Liver (tissue), 9 donors: ENCODE data around the gene TMEM45A. TPM values are rescaled to one million over a fixed set of nuclear protein-coding genes. Genes with fewer than 3 reads are reported as not detected.

Experiments
- DNase-seq: peaks from one replicate; pipeline ENCODE4 v3.0.0-alpha.2; 2017; ENCODE audit warnings: low spot score
- H3K27ac ChIP-seq, 2 donors: one replicate each; pipeline ENCODE4 v1.7.0; 2013; ENCODE audit warnings: inconsistent platforms in 2 of 2, low read length in 2 of 2, control low read depth in 1 of 2, low read depth in 1 of 2, mild to moderate bottlenecking in 1 of 2
- H3K27me3 ChIP-seq, 4 donors: one replicate each; pipeline versions ENCODE4 v1.6.1 to v1.7.0; 2013; ENCODE audit warnings: low read length in 3 of 4, inconsistent platforms in 1 of 4, mild to moderate bottlenecking in 1 of 4, moderate library complexity in 1 of 4; ENCODE audit not compliant: control insufficient read depth in 4 of 4, insufficient read depth in 4 of 4
- H3K36me3 ChIP-seq, 4 donors: one replicate each; pipeline versions ENCODE4 v1.6.1 to v1.7.0; 2013; ENCODE audit warnings: low read length in 3 of 4, mild to moderate bottlenecking in 3 of 4, low read depth in 1 of 4, moderate library complexity in 1 of 4; ENCODE audit not compliant: control insufficient read depth in 4 of 4, insufficient read depth in 3 of 4
- H3K4me1 ChIP-seq, 4 donors: one replicate each; pipeline versions ENCODE4 v1.6.1 to v1.7.0; 2013; ENCODE audit warnings: low read length in 3 of 4, mild to moderate bottlenecking in 3 of 4, moderate library complexity in 1 of 4; ENCODE audit not compliant: control insufficient read depth in 4 of 4, insufficient read depth in 4 of 4
- H3K4me3 ChIP-seq, 3 donors: one replicate each; pipeline versions ENCODE4 v1.6.1 to v1.7.0; 2013; ENCODE audit warnings: low read length in 3 of 3, control low read depth in 1 of 3, low read depth in 1 of 3, mild to moderate bottlenecking in 1 of 3
- H3K9ac ChIP-seq, 2 donors: one replicate each; pipeline ENCODE4 v1.7.0; 2013; ENCODE audit warnings: low read length in 2 of 2, mild to moderate bottlenecking in 2 of 2, moderate library complexity in 2 of 2, control low read depth in 1 of 2, low read depth in 1 of 2
- H3K9me3 ChIP-seq, 4 donors: one replicate each; pipeline versions ENCODE4 v1.6.1 to v1.7.0; 2013; ENCODE audit warnings: low read length in 3 of 4; ENCODE audit not compliant: control insufficient read depth in 4 of 4
- EGR1 ChIP-seq, 2 donors: IDR thresholded peaks; 2 replicates each; pipeline ENCODE4 v1.6.1; 2016 to 2018; ENCODE audit warnings: antibody characterized with exemption in 2 of 2, low read depth in 2 of 2
- FOXA1 ChIP-seq: IDR thresholded peaks from 2 replicates; pipeline ENCODE4 v1.6.1; 2016; ENCODE audit warnings: antibody characterized with exemption
- FOXA2 ChIP-seq: IDR thresholded peaks from 2 replicates; pipeline ENCODE4 v1.6.1; 2016; ENCODE audit warnings: antibody characterized with exemption
- GABPA ChIP-seq, 2 donors: IDR thresholded peaks in 1 of 2; conservative IDR thresholded peaks in 1 of 2; 2 replicates each; pipeline ENCODE4 v1.6.1; 2016; ENCODE audit warnings: antibody characterized with exemption in 2 of 2, mild to moderate bottlenecking in 1 of 2, moderate library complexity in 1 of 2
- HNF4A ChIP-seq, 2 donors: conservative IDR thresholded peaks; 2 replicates each; pipeline ENCODE4 v1.6.1; 2016; ENCODE audit warnings: antibody characterized with exemption in 2 of 2, mild to moderate bottlenecking in 2 of 2
- HNF4G ChIP-seq: IDR thresholded peaks from 2 replicates; pipeline ENCODE4 v1.6.1; 2016; ENCODE audit warnings: antibody characterized with exemption
- JUND ChIP-seq, 2 donors: IDR thresholded peaks; 2 replicates each; pipeline ENCODE4 v1.6.1; 2016; ENCODE audit warnings: antibody characterized with exemption in 2 of 2
- NR2F2 ChIP-seq: IDR thresholded peaks from 2 replicates; pipeline ENCODE4 v1.6.1; 2016; ENCODE audit warnings: antibody characterized with exemption
- RAD21 ChIP-seq, 2 donors: IDR thresholded peaks; 2 replicates each; pipeline ENCODE4 v1.6.1; 2016; ENCODE audit warnings: antibody characterized with exemption in 2 of 2, mild to moderate bottlenecking in 2 of 2
- RXRA ChIP-seq, 2 donors: IDR thresholded peaks; 2 replicates each; pipeline ENCODE4 v1.6.1; 2017 to 2018; ENCODE audit warnings: antibody characterized with exemption in 2 of 2, mild to moderate bottlenecking in 1 of 2
- SP1 ChIP-seq: IDR thresholded peaks from 2 replicates; pipeline ENCODE4 v1.6.1; 2018; ENCODE audit warnings: antibody characterized with exemption, mild to moderate bottlenecking
- TAF1 ChIP-seq: conservative IDR thresholded peaks from 2 replicates; pipeline ENCODE4 v1.6.1; 2016; ENCODE audit warnings: antibody characterized with exemption, mild to moderate bottlenecking
- YY1 ChIP-seq: IDR thresholded peaks from 2 replicates; pipeline ENCODE4 v1.6.1; 2016; ENCODE audit warnings: antibody characterized with exemption, mild to moderate bottlenecking
- WGBS: extraction: QIAGEN DNeasy Blood & Tissue Kit; methylation state at CpG from one replicate; pipeline ENCODE4 v1.1.7; 2013; 5-methylcytosine and 5-hydroxymethylcytosine counted together
- polyA plus RNA-seq, 2 donors: library from polyadenylated mRNA; stranded (reverse) in 1 of 2; unstranded in 1 of 2; fragments of 200-250 nt in 1 of 2; fragments of >200 nt in 1 of 2; fragmentation: Nextera tagmentation in 1 of 2; extraction: Ambion mirVana in 1 of 2; gene quantifications; one replicate each; pipeline versions ENCODE4 v1.2.1 to v1.2.3, GENCODE V29; 2013 to 2015
- total RNA-seq, 2 donors: library from RNA; depleted of rRNA; stranded (reverse); fragments of >200 nt; gene quantifications; one replicate each; pipeline ENCODE4 v1.2.3, GENCODE V29; 2014
- TF ChIP-seq, protein P1 (sequence below): IDR thresholded peaks from 2 replicates; pipeline ENCODE4 v1.6.1; 2016; ENCODE audit warnings: antibody characterized with exemption
- TF ChIP-seq, protein P2 (sequence below): IDR thresholded peaks from 2 replicates; pipeline ENCODE4 v1.6.1; 2016; ENCODE audit warnings: antibody characterized with exemption
- TF ChIP-seq, protein P3 (sequence below): fragments of 150-350 bp; IDR thresholded peaks from 2 replicates; pipeline ENCODE4 v1.5.1; 2017; ENCODE audit warnings: improper control_type of control experiment, low read depth, low read length; ENCODE audit not compliant: missing input control
- TF ChIP-seq, protein P4 (sequence below): IDR thresholded peaks from 2 replicates; pipeline ENCODE4 v1.6.1; 2016; ENCODE audit warnings: antibody characterized with exemption
- TF ChIP-seq, protein P5 (sequence below): IDR thresholded peaks from 2 replicates; pipeline ENCODE4 v1.6.1; 2016; ENCODE audit warnings: antibody characterized with exemption, mild to moderate bottlenecking
- donor health status: healthy.
- donor health status: healthy.
- donor health status: healthy.
- donor health status: healthy.
- donor health status: healthy.

TMEM45A gene
- total and polyA plus RNA-seq, 4 donors: 7.1 to 65.8 (median 45.1) TPM

DNA sequence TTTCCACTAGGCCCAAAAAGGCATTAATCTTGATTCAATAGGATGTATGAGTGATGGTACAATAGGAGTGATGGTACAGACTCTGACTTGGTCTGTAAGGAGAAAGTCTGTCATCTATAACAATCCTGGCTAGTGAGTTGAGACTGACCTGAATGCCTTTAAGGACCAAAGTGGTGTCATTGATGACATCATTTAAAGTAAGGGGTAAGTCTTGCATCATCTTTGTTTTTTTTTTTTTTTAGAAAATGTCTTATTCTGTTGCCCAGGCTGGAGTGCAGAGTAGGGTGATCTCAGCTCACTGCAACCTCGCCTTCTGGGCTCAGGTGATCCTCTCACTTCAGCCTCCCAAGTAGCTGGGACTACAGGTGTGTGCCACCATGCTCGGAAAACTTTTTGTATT is 5.6 kb upstream of the TMEM45A start:
- 90% methylated on average over 2 of the region's 2 CpGs for WGBS
- no peak overlapping the region for H3K4me3 ChIP-seq
- TF ChIP-seq, protein P1, sequence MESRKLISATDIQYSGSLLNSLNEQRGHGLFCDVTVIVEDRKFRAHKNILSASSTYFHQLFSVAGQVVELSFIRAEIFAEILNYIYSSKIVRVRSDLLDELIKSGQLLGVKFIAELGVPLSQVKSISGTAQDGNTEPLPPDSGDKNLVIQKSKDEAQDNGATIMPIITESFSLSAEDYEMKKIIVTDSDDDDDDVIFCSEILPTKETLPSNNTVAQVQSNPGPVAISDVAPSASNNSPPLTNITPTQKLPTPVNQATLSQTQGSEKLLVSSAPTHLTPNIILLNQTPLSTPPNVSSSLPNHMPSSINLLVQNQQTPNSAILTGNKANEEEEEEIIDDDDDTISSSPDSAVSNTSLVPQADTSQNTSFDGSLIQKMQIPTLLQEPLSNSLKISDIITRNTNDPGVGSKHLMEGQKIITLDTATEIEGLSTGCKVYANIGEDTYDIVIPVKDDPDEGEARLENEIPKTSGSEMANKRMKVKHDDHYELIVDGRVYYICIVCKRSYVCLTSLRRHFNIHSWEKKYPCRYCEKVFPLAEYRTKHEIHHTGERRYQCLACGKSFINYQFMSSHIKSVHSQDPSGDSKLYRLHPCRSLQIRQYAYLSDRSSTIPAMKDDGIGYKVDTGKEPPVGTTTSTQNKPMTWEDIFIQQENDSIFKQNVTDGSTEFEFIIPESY: no peak
- TF ChIP-seq, protein P2, sequence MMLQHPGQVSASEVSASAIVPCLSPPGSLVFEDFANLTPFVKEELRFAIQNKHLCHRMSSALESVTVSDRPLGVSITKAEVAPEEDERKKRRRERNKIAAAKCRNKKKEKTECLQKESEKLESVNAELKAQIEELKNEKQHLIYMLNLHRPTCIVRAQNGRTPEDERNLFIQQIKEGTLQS: no peak
- TF ChIP-seq FOXA2 (no peak), FOXA1 (no peak), RAD21 (IDR thresholded peaks at IDR 0.05) (no peak), EGR1 (IDR thresholded peaks at IDR 0.05; ENCODE audit: low read depth in 2 of 2) (no peak), YY1 (no peak), HNF4A (conservative IDR thresholded peaks at IDR 0.05) (no peak), RXRA (IDR thresholded peaks at IDR 0.05) (no peak), TAF1 (no peak), SP1 (no peak), NR2F2 (no peak), GABPA (IDR thresholded peaks at IDR 0.05 in 1 of 2, conservative IDR thresholded peaks at IDR 0.05 in 1 of 2) (no peak)
- TF ChIP-seq, protein P3, sequence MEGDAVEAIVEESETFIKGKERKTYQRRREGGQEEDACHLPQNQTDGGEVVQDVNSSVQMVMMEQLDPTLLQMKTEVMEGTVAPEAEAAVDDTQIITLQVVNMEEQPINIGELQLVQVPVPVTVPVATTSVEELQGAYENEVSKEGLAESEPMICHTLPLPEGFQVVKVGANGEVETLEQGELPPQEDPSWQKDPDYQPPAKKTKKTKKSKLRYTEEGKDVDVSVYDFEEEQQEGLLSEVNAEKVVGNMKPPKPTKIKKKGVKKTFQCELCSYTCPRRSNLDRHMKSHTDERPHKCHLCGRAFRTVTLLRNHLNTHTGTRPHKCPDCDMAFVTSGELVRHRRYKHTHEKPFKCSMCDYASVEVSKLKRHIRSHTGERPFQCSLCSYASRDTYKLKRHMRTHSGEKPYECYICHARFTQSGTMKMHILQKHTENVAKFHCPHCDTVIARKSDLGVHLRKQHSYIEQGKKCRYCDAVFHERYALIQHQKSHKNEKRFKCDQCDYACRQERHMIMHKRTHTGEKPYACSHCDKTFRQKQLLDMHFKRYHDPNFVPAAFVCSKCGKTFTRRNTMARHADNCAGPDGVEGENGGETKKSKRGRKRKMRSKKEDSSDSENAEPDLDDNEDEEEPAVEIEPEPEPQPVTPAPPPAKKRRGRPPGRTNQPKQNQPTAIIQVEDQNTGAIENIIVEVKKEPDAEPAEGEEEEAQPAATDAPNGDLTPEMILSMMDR: no peak
- TF ChIP-seq, protein P4, sequence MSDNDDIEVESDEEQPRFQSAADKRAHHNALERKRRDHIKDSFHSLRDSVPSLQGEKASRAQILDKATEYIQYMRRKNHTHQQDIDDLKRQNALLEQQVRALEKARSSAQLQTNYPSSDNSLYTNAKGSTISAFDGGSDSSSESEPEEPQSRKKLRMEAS: no peak

DNA sequence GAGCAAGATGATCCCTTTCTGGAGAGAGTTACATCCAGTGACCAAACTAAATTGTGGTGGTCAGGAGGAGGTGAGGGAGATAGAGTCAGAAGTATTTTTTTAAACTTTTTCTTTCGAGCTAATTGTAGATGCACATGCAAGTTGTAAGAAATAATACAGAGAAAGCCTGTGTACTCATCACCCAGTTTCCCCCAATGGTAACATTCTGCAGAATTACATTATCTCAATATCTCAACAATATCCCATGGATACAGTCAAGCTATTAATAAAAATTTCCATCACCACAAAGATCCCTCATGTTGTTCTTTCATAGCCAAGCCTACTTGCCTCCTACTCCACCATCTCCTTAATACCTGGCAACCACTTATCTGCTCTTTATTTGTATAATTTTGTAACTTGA is 3.3 kb upstream of the TMEM45A start:
- TF ChIP-seq GABPA (IDR thresholded peaks at IDR 0.05 in 1 of 2, conservative IDR thresholded peaks at IDR 0.05 in 1 of 2) (no peak), JUND (IDR thresholded peaks at IDR 0.05) (no peak), FOXA1 (no peak), SP1 (no peak), FOXA2 (no peak), HNF4G (no peak), YY1 (no peak), RAD21 (IDR thresholded peaks at IDR 0.05) (no peak), HNF4A (conservative IDR thresholded peaks at IDR 0.05) (no peak), RXRA (IDR thresholded peaks at IDR 0.05) (no peak), TAF1 (no peak), EGR1 (IDR thresholded peaks at IDR 0.05; ENCODE audit: low read depth in 2 of 2) (no peak)
- TF ChIP-seq, protein P2: no peak
- TF ChIP-seq, protein P1: no peak
- TF ChIP-seq, protein P5, sequence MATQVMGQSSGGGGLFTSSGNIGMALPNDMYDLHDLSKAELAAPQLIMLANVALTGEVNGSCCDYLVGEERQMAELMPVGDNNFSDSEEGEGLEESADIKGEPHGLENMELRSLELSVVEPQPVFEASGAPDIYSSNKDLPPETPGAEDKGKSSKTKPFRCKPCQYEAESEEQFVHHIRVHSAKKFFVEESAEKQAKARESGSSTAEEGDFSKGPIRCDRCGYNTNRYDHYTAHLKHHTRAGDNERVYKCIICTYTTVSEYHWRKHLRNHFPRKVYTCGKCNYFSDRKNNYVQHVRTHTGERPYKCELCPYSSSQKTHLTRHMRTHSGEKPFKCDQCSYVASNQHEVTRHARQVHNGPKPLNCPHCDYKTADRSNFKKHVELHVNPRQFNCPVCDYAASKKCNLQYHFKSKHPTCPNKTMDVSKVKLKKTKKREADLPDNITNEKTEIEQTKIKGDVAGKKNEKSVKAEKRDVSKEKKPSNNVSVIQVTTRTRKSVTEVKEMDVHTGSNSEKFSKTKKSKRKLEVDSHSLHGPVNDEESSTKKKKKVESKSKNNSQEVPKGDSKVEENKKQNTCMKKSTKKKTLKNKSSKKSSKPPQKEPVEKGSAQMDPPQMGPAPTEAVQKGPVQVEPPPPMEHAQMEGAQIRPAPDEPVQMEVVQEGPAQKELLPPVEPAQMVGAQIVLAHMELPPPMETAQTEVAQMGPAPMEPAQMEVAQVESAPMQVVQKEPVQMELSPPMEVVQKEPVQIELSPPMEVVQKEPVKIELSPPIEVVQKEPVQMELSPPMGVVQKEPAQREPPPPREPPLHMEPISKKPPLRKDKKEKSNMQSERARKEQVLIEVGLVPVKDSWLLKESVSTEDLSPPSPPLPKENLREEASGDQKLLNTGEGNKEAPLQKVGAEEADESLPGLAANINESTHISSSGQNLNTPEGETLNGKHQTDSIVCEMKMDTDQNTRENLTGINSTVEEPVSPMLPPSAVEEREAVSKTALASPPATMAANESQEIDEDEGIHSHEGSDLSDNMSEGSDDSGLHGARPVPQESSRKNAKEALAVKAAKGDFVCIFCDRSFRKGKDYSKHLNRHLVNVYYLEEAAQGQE: no peak
- TF ChIP-seq, protein P4: no peak
- 95% methylated on average over 1 of the region's 1 CpG for WGBS
- Histone ChIP-seq H3K27ac (no peak overlapping the region), H3K36me3 (no peaks in the 10 kb centered on the region), H3K9ac (no peak overlapping the region), H3K4me1 (peaks cover 0 to 10% (median 2%) of the 10 kb centered on the region in 4 donors), H3K27me3 (no peaks in the 10 kb centered on the region), H3K9me3 (no peaks in the 10 kb centered on the region), H3K4me3 (no peak overlapping the region)
- DNase-seq: no peak

More for the DNA sequence above, 5.6 kb upstream of the TMEM45A start:
- no peak overlapping the region for H3K9ac ChIP-seq
- peaks cover 0 to 6% (median 2%) of the 10 kb centered on the region in 4 donors for H3K4me1 ChIP-seq
- no peaks in the 10 kb centered on the region for H3K36me3 ChIP-seq
- DNase-seq: no peak
- no peaks in the 10 kb centered on the region for H3K9me3 ChIP-seq
- no peak overlapping the region for H3K27ac ChIP-seq
- no peaks in the 10 kb centered on the region for H3K27me3 ChIP-seq
